HepG2 (cell line): Measurements from ENCODE around the gene ADM5.

Source experiments
- CHD2 ChIP-seq: IDR thresholded peaks from 2 replicates; pipeline ENCODE4 v1.6.1; 2011; ENCODE audit warnings: low read depth, low read length, improper control_type of control experiment
- EHMT2 ChIP-seq: fragments of 200-600 bp; sonication (generic); IDR thresholded peaks from 2 replicates; pipeline ENCODE4 v1.7.0; 2017; ENCODE audit warnings: antibody characterized with exemption, low read depth, low read length, borderline replicate concordance
- GABPB1 ChIP-seq: IDR thresholded peaks from 2 replicates; pipeline ENCODE4 v1.6.1; 2016; ENCODE audit warnings: mild to moderate bottlenecking, missing genetic modification reagents, moderate library complexity, missing compliant biosample characterization
- NFRKB ChIP-seq: fragments of 450-650 bp; IDR thresholded peaks from 2 replicates; pipeline ENCODE4 v1.6.1; 2017
- POLR2A ChIP-seq, 2 experiments: IDR thresholded peaks; 2 replicates each; pipeline ENCODE4 v1.6.1; 2011; ENCODE audit warnings: low read depth in 2 of 2, low read length in 2 of 2, mild to moderate bottlenecking in 1 of 2, moderate library complexity in 1 of 2; ENCODE audit not compliant: insufficient read depth in 1 of 2
- TF ChIP-seq, protein P1 (sequence below): sonication (generic); formaldehyde crosslinking; IDR thresholded peaks from 2 replicates; pipeline ENCODE4 v1.5.0; 2020; ENCODE audit warnings: mild to moderate bottlenecking, missing genetic modification reagents, moderate library complexity
- TF ChIP-seq, protein P2 (sequence below): sonication (generic); formaldehyde crosslinking; IDR thresholded peaks from 2 replicates; pipeline ENCODE4 v1.5.0; 2020; ENCODE audit warnings: missing genetic modification reagents

- TF ChIP-seq, protein P1, sequence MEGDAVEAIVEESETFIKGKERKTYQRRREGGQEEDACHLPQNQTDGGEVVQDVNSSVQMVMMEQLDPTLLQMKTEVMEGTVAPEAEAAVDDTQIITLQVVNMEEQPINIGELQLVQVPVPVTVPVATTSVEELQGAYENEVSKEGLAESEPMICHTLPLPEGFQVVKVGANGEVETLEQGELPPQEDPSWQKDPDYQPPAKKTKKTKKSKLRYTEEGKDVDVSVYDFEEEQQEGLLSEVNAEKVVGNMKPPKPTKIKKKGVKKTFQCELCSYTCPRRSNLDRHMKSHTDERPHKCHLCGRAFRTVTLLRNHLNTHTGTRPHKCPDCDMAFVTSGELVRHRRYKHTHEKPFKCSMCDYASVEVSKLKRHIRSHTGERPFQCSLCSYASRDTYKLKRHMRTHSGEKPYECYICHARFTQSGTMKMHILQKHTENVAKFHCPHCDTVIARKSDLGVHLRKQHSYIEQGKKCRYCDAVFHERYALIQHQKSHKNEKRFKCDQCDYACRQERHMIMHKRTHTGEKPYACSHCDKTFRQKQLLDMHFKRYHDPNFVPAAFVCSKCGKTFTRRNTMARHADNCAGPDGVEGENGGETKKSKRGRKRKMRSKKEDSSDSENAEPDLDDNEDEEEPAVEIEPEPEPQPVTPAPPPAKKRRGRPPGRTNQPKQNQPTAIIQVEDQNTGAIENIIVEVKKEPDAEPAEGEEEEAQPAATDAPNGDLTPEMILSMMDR = no peak
- TF ChIP-seq, protein P2, sequence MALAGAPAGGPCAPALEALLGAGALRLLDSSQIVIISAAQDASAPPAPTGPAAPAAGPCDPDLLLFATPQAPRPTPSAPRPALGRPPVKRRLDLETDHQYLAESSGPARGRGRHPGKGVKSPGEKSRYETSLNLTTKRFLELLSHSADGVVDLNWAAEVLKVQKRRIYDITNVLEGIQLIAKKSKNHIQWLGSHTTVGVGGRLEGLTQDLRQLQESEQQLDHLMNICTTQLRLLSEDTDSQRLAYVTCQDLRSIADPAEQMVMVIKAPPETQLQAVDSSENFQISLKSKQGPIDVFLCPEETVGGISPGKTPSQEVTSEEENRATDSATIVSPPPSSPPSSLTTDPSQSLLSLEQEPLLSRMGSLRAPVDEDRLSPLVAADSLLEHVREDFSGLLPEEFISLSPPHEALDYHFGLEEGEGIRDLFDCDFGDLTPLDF (CRISPR knock-in tag) = no peak
- TF ChIP-seq POLR2A (IDR thresholded peaks at IDR 0.05; ENCODE audit: insufficient read depth in 1 of 2, low read depth in 2 of 2, low read length in 2 of 2) (no peak; a peak in 1 of 4 replicates), CHD2 (no peak), EHMT2 (no peak), GABPB1 (CRISPR knock-in tag) (no peak), NFRKB (no peak)
Observed at GRCh38 chr19:49687566-49688316, 1.7 kb upstream of the ADM5 start.
